NCI-H1105 (cell line): Measurements from ENCODE around the gene PTPRC.
"Not testable (repeated sequence)": the region's sequence is repeated elsewhere in the genome, so short reads cannot be mapped to it uniquely, and the experiment has no call there.

Source experiments
- DNase-seq: peaks from one replicate; lab custom pipeline; 2025; lab: John Stamatoyannopoulos, UW

The PTPRC gene

GRCh38 chr1:198638894-198639635 lies at the start of gene PTPRC:
Gene PTPRC, plus strand, starts transcription at chr1:198639040. Its CDS starts 229 bp downstream, at chr1:198639269.
- no peak for DNase-seq

GRCh38 chr1:198590454-198590853 lies 48.4 kb upstream of the PTPRC start:
- no peak for DNase-seq

GRCh38 chr1:198595765-198596164 lies 43.1 kb upstream of the PTPRC start:
- no peak for DNase-seq

GRCh38 chr1:198597690-198598430 lies 41.0 kb upstream of the PTPRC start:
- no peak for DNase-seq

- no peak for DNase-seq
Observed at GRCh38 chr1:198598796-198599321, 40.0 kb upstream of the PTPRC start.

GRCh38 chr1:198599749-198600148 lies 39.1 kb upstream of the PTPRC start:
- no peak for DNase-seq

- no peak for DNase-seq
Observed at GRCh38 chr1:198600906-198601305, 37.9 kb upstream of the PTPRC start.

GRCh38 chr1:198601310-198601709 lies 37.5 kb upstream of the PTPRC start:
- not testable (repeated sequence) for DNase-seq

GRCh38 chr1:198601936-198602889 lies 36.6 kb upstream of the PTPRC start:
- DNase-seq: no peak

- DNase-seq: no peak
Observed at GRCh38 chr1:198604975-198605374, 33.9 kb upstream of the PTPRC start.

GRCh38 chr1:198605406-198605805 lies 33.4 kb upstream of the PTPRC start:
- DNase-seq: no peak

- DNase-seq: no peak
Observed at GRCh38 chr1:198606020-198606438, 32.8 kb upstream of the PTPRC start.

GRCh38 chr1:198607714-198608113 lies 31.1 kb upstream of the PTPRC start:
- no peak for DNase-seq

- no peak for DNase-seq
Observed at GRCh38 chr1:198610362-198610761, 28.5 kb upstream of the PTPRC start.

- no peak for DNase-seq
Observed at GRCh38 chr1:198611219-198611618, 27.6 kb upstream of the PTPRC start.

GRCh38 chr1:198612471-198613260 lies 26.2 kb upstream of the PTPRC start:
- DNase-seq: no peak

- no peak for DNase-seq
Observed at GRCh38 chr1:198617406-198617805, 21.4 kb upstream of the PTPRC start.

GRCh38 chr1:198619375-198620140 lies 19.3 kb upstream of the PTPRC start:
- no peak for DNase-seq

- no peak for DNase-seq
Observed at GRCh38 chr1:198620218-198620617, 18.6 kb upstream of the PTPRC start.
